Activated CD4-positive, alpha-beta T cell treated with anti-CD3 and anti-CD28 coated beads for 36 hours (primary cell): ENCODE data around the gene TCF15. TPM values are rescaled to one million over a fixed set of nuclear protein-coding genes. Genes with fewer than 3 reads are reported as not detected.
A peak's percentile ranks its signal among the peaks of the same experiment; 100 is the strongest.

Experiments used
- ATAC-seq: fragments of 200-7000 bp; cut with Tn5 transposase; one replicate; pipeline ENCODE4 v1.10.0; 2021; ENCODE audit warnings: mild to moderate bottlenecking, moderate library complexity
- CTCF ChIA-PET: fragments of 350-600 bp; sonication (Branson Sonifier 250); formaldehyde crosslinking; loops from one replicate; lab custom pipeline; 2021; ENCODE audit warnings: antibody characterized with exemption; lab: Charles Lee
- POLR2A ChIA-PET: fragments of 350-600 bp; sonication (Branson Sonifier 250); formaldehyde crosslinking; loops from one replicate; lab custom pipeline; 2021; ENCODE audit warnings: antibody characterized with exemption, inconsistent platforms; lab: Charles Lee
- DNase-seq: peaks from one replicate; pipeline ENCODE4 v3.0.0-alpha.2; 2020
- H3K27ac Mint-ChIP-seq: one replicate; pipeline ENCODE4 v1.8.0; 2021; ENCODE audit warnings: mixed read lengths
- H3K27me3 Mint-ChIP-seq: one replicate; pipeline ENCODE4 v1.8.0; 2021; ENCODE audit warnings: mixed read lengths
- H3K36me3 Mint-ChIP-seq: one replicate; pipeline ENCODE4 v1.8.0; 2021; ENCODE audit warnings: low read depth, mixed read lengths
- H3K4me1 Mint-ChIP-seq: one replicate; pipeline ENCODE4 v1.8.0; 2021; ENCODE audit warnings: mixed read lengths
- H3K4me3 Mint-ChIP-seq: one replicate; pipeline ENCODE4 v1.8.0; 2021; ENCODE audit warnings: mild to moderate bottlenecking, moderate library complexity, mixed read lengths
- H3K9me3 Mint-ChIP-seq: one replicate; pipeline ENCODE4 v1.8.0; 2021; ENCODE audit warnings: low read depth, mixed read lengths
- intact Hi-C, 2 experiments: fragments of 100-400 bp; cut with DNase I in 1 of 2; cut with micrococcal nuclease in 1 of 2; formaldehyde crosslinking; loops; one replicate each; pipeline versions ENCODE4 v1.14.2 to v1.15.1; 2022 to 2024; cut with DNase I, micrococcal nuclease
- total RNA-seq, 2 experiments: library from RNA; stranded (reverse); gene quantifications; one replicate each; pipeline ENCODE4 v1.2.3, GENCODE V29; 2021

The TCF15 gene
- total RNA-seq, 2 experiments from 2014 or later, result not detected

DNA sequence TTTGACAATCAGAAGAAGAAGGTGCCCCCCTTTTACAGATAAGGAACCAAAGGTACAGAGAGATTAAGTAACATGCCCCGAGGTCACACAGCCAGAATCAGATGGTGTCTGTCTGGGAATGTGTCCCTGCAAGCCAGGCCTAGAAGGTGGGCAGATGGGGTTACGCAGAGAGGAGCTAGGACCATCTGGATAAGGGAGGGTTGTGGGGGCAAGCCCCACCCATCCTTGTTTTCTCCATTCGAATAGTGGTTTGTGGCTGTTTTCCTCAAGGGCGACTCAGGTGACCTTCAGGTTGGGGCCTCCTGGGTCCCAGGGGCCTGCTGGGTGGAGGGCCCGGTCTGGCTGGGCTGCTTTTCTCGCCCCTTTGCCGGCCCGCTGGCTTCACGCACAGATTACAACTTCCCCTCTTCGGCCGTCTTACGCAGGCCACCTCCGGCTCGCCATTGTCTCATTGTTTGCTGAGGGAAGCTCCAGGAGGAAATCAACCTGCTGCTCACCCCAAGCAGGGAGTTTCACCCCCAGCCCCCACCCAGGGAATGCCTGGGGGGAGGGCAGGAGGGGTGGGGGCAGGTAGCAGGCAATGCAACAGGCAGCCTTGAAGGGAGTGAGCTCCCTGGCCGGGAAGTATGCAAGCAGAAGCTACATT is 35.7 kb downstream of the TCF15 start:
- no peaks in the 10 kb centered on the region for H3K4me1 Mint-ChIP-seq
- CTCF ChIA-PET, result interaction anchor here (0.9 kb wide), 1 partner anchor 14 kb away, joined by 3 read pairs; no protein-coding TSS in a partner anchor
- no peak overlapping the region for H3K27ac Mint-ChIP-seq
- POLR2A ChIA-PET, result no interaction called here
- ATAC-seq (no peak), DNase-seq (no peak)
- intact Hi-C loops, result no loop called here
- no peaks in the 10 kb centered on the region for H3K9me3 Mint-ChIP-seq
- no peaks in the 10 kb centered on the region for H3K36me3 Mint-ChIP-seq
- H3K27me3 Mint-ChIP-seq, result peaks cover 27% of the 10 kb centered on the region
- H3K4me3 Mint-ChIP-seq, result no peak overlapping the region

DNA sequence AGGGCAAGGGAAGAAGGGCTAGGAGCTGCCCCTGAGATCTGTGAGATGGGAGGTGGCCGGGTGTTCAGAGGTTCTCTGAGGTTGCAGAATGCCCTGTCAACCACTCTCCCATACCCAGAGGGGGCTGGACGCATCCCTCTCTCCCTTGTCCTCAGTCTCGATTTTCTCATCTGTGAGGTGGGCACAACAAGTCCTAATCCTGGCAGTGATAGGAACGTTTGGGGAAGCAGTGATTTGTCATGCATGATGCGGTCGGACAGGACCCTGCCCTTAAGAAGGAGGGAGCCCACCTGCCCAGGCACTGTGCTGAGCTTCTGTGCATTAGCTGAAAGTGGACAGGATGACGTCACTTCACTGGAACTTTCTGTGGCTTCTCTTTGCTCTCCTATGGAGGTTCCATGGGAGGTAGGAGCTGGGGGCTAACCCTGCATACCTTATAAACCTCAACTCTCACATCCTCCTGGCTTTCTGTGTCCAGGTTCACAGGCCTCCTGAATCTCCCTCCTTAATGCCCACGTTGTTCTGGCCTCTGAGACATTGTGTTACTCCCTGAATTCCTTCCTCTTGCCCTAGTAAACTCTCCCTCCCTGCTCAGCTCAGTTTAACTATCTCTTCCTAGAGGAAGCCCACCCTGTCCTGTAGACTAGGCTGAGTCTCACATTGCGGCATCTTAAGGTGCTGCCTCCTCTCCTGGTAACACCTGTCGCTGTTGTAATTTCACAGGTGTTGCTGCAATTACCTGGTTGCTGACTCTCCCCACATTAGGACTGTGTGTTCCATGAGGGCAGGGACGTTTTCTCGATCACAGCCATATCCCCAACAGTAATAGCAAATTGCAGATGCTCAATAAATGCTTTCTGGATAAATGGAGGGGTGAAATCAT is 36.5 kb downstream of the TCF15 start:
- H3K27me3 Mint-ChIP-seq, result peaks cover 30% of the 10 kb centered on the region
- no peak for ATAC-seq
- CTCF ChIA-PET, result interaction anchor here (0.9 to 1.4 kb wide), 2 partner anchors 13 to 72 kb away, joined by 3 to 7 read pairs; no protein-coding TSS in a partner anchor
- no peaks in the 10 kb centered on the region for H3K4me1 Mint-ChIP-seq
- POLR2A ChIA-PET, result no interaction called here
- no peak overlapping the region for H3K27ac Mint-ChIP-seq
- H3K9me3 Mint-ChIP-seq, result no peaks in the 10 kb centered on the region
- no peak overlapping the region for H3K4me3 Mint-ChIP-seq
- intact Hi-C loops, result no loop called here
- DNase-seq, result no peak
- no peaks in the 10 kb centered on the region for H3K36me3 Mint-ChIP-seq

GRCh38 chr20:572727-573126 is 37.4 kb downstream of the TCF15 start:
- ChIA-PET CTCF (interaction anchor here (1.1 to 1.4 kb wide), 3 partner anchors 10 to 73 kb away, joined by 3 to 7 read pairs (median 7); no protein-coding TSS in a partner anchor), POLR2A (no interaction called here)
- H3K4me1 Mint-ChIP-seq, result no peaks in the 10 kb centered on the region
- H3K36me3 Mint-ChIP-seq, result no peaks in the 10 kb centered on the region
- H3K27ac Mint-ChIP-seq, result no peak overlapping the region
- ATAC-seq, result no peak
- H3K9me3 Mint-ChIP-seq, result no peaks in the 10 kb centered on the region
- no peak for DNase-seq
- H3K4me3 Mint-ChIP-seq, result no peak overlapping the region
- intact Hi-C loops, result no loop called here
- peaks cover 28% of the 10 kb centered on the region for H3K27me3 Mint-ChIP-seq

DNA sequence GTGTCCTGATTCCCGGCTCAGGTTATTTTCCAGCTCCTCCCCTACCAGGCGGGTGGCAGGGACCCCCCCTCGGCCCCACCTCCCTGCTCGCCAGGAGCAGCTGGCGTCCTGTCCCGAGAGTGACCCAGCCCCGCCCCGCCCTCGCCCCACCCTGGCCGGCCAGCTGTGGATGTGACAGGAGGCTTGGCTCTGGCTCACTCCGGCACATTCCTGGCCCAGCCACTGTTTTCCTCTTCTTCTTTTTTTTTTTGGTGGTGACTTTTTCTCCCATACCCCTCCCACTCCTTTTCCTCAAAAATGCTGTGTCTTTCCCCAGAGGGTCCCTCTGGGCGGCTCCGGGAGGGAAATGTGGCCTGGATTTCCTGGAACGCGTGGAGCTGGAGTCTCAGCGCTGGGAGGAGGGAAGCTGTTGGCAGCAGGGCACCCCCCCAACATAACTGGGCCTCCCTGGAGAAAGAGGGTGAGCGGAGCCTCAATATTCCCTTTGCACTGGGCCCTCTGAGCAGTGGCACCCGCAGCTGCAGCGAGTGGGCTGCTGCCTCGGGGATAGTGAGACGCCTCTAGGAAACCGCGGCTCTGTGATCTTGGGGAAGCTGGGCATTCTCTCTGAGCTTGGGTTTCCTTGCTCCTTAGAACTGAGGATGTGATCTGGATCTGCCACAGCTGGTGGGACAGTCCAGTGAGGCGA is 38.2 kb downstream of the TCF15 start:
- Mint-ChIP-seq H3K4me3 (no peak overlapping the region), H3K4me1 (no peaks in the 10 kb centered on the region), H3K27ac (no peak overlapping the region), H3K27me3 (peaks cover 30% of the 10 kb centered on the region), H3K36me3 (no peaks in the 10 kb centered on the region), H3K9me3 (no peaks in the 10 kb centered on the region)
- ChIA-PET POLR2A (no interaction called here), CTCF (interaction anchor here (1.1 to 1.4 kb wide), 3 partner anchors 9 to 73 kb away, joined by 3 to 7 read pairs (median 7); no protein-coding TSS in a partner anchor)
- intact Hi-C loops, result no loop called here
- ATAC-seq (no peak), DNase-seq (no peak)

- no peak overlapping the region for H3K27ac Mint-ChIP-seq
- intact Hi-C loops, result no loop called here
- peaks cover 25% of the 10 kb centered on the region for H3K27me3 Mint-ChIP-seq
- DNase-seq, result no peak
- no peak for ATAC-seq
- no peaks in the 10 kb centered on the region for H3K9me3 Mint-ChIP-seq
- ChIA-PET CTCF (no interaction called here), POLR2A (no interaction called here)
- H3K36me3 Mint-ChIP-seq, result no peaks in the 10 kb centered on the region
- H3K4me1 Mint-ChIP-seq, result no peaks in the 10 kb centered on the region
- H3K4me3 Mint-ChIP-seq, result no peak overlapping the region
These were observed 41.3 kb downstream of the TCF15 start for GRCh38 chr20:568673-569415.

- H3K27ac Mint-ChIP-seq, result no peak overlapping the region
- no peak overlapping the region for H3K4me3 Mint-ChIP-seq
- H3K36me3 Mint-ChIP-seq, result no peaks in the 10 kb centered on the region
- intact Hi-C loops, result no loop called here
- H3K9me3 Mint-ChIP-seq, result no peaks in the 10 kb centered on the region
- POLR2A ChIA-PET, result interaction anchor here (0.5 kb wide), 1 partner anchor 327 kb away, joined by 3 read pairs; no protein-coding TSS in a partner anchor
- CTCF ChIA-PET, result interaction anchor here (0.6 kb wide), 1 partner anchor 84 kb away, joined by 3 read pairs; no protein-coding TSS in a partner anchor
- DNase-seq (peak; percentile 21), ATAC-seq (peak; percentile 51)
- peaks cover 20% of the 10 kb centered on the region for H3K27me3 Mint-ChIP-seq
- no peaks in the 10 kb centered on the region for H3K4me1 Mint-ChIP-seq
These were observed 41.9 kb downstream of the TCF15 start for GRCh38 chr20:568097-568652.

GRCh38 chr20:564192-564591 is 45.9 kb downstream of the TCF15 start:
- Mint-ChIP-seq H3K4me3 (no peak overlapping the region), H3K4me1 (no peaks in the 10 kb centered on the region), H3K27ac (no peak overlapping the region), H3K27me3 (peaks cover 7% of the 10 kb centered on the region), H3K9me3 (no peaks in the 10 kb centered on the region), H3K36me3 (no peaks in the 10 kb centered on the region)
- CTCF ChIA-PET, result no interaction called here
- DNase-seq (no peak), ATAC-seq (no peak)
- POLR2A ChIA-PET, result interaction anchor here (0.7 kb wide), 1 partner anchor 190 kb away, joined by 3 read pairs; no protein-coding TSS in a partner anchor
- intact Hi-C loops, result loop anchor here in 1 of 2 experiments (5.0 kb wide), 1 partner anchor 173 kb away; no protein-coding TSS in a partner anchor

DNA sequence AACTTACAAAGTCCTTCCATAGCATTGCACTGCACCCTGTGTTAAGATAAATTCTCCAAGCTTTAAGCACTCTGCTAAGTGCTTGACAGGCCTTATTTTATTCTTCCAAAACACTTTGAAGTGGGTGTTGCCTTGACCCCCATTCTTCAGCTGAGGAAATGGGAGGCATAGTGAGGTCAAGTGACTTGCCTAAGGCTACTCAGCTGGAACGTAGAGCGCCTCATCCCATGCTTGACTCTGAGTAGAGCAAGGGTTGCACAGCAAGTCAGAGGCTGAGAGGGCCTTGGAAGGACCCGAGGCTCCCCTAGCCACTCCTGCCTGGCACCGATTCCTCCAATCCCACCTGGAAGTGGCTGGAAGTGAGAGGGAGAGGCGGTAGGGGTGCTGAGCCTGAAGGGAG is 46.9 kb downstream of the TCF15 start:
- Mint-ChIP-seq H3K27ac (no peak overlapping the region), H3K36me3 (no peaks in the 10 kb centered on the region), H3K4me1 (no peaks in the 10 kb centered on the region), H3K9me3 (no peaks in the 10 kb centered on the region), H3K4me3 (no peak overlapping the region), H3K27me3 (peaks cover 4% of the 10 kb centered on the region)
- intact Hi-C loops, result loop anchor here in 1 of 2 experiments (5.0 kb wide), 1 partner anchor 174 kb away; no protein-coding TSS in a partner anchor
- DNase-seq (no peak), ATAC-seq (no peak)
- ChIA-PET POLR2A (no interaction called here), CTCF (interaction anchor here (0.7 to 1.9 kb wide), 6 partner anchors 39 to 177 kb away, joined by 3 to 15 read pairs (median 6); no protein-coding TSS in a partner anchor)

GRCh38 chr20:562232-562897 is 47.7 kb downstream of the TCF15 start:
- CTCF ChIA-PET, result interaction anchor here (0.6 to 1.9 kb wide), 14 partner anchors 10 to 178 kb away, joined by 3 to 15 read pairs (median 4); no protein-coding TSS in a partner anchor
- H3K4me3 Mint-ChIP-seq, result no peak overlapping the region
- H3K27ac Mint-ChIP-seq, result no peak overlapping the region
- H3K27me3 Mint-ChIP-seq, result peaks cover 3% of the 10 kb centered on the region
- intact Hi-C loops, result loop anchor here in 1 of 2 experiments (5.0 kb wide), 1 partner anchor 175 kb away; no protein-coding TSS in a partner anchor
- H3K36me3 Mint-ChIP-seq, result no peaks in the 10 kb centered on the region
- H3K4me1 Mint-ChIP-seq, result no peaks in the 10 kb centered on the region
- DNase-seq (no peak), ATAC-seq (no peak)
- no peaks in the 10 kb centered on the region for H3K9me3 Mint-ChIP-seq
- POLR2A ChIA-PET, result no interaction called here
